HepG2 (cell line): Measurements from ENCODE around the gene SLC8B1. TPM values are rescaled to one million over a fixed set of nuclear protein-coding genes. Genes with fewer than 3 reads are reported as not detected.

Source experiments
- ATAC-seq: fragments of 200-7000 bp; cut with Tn5 transposase; 3 replicates; pipeline ENCODE4 v1.9.1; 2020; ENCODE audit warnings: mild to moderate bottlenecking, moderate library complexity
- BruUV-seq: library from RNA; stranded (reverse); fragments of 400-500 nt; replicated peaks from 2 replicates; lab custom pipeline; 2021; lab: Mats Ljungman, UMichigan
- CTCF ChIA-PET: fragments of 300-600 bp; formaldehyde crosslinking; extraction: SDS; loops from one replicate; lab custom pipeline; 2021; ENCODE audit warnings: low total read pairs, inconsistent platforms, low intra/inter-chr PET ratio; lab: Yijun Ruan, JAX
- POLR2A ChIA-PET: fragments of 350-600 bp; sonication (Branson Sonifier 250); formaldehyde crosslinking; loops from one replicate; lab custom pipeline; 2020; ENCODE audit warnings: antibody characterized with exemption, inconsistent platforms; lab: Yijun Ruan, JAX
- DNase-seq: peaks from one replicate; pipeline ENCODE4 v3.0.0-alpha.2; 2015; ENCODE audit warnings: low spot score
- FAIRE-seq: peaks from 3 replicates; lab custom pipeline; 2011; peaks lifted over from hg19 to GRCh38; lab: Jason Lieb, UNC
- H2AFZ ChIP-seq: one replicate; pipeline ENCODE4 v1.6.1; 2011; ENCODE audit warnings: low read length, inconsistent platforms
- H3K27ac ChIP-seq: fragments of 300-600 bp; 3 replicates; pipeline ENCODE4 v1.8.0; 2011; ENCODE audit warnings: mixed run types, mild to moderate bottlenecking, mixed read lengths, low read length, inconsistent platforms; ENCODE audit not compliant: insufficient read depth; ENCODE audit errors: extremely low read length
- H3K27me3 ChIP-seq, 2 experiments: fragments of 200-600 bp in 1 of 2; 2 replicates in 1 of 2; 3 replicates in 1 of 2; pipeline versions ENCODE4 v1.6.0 to v1.8.0; 2011; ENCODE audit warnings: low read length in 2 of 2, mild to moderate bottlenecking in 2 of 2, moderate library complexity in 2 of 2, inconsistent platforms in 1 of 2; ENCODE audit not compliant: insufficient read depth in 2 of 2, control insufficient read depth in 1 of 2
- H3K36me3 ChIP-seq, 2 experiments: fragments of 200-600 bp in 1 of 2; replicated peaks in 1 of 2; 2 replicates in 1 of 2; 3 replicates in 1 of 2; pipeline versions ENCODE4 v1.5.1 to v1.8.0; 2011; ENCODE audit warnings: low read length in 2 of 2, inconsistent platforms in 1 of 2; ENCODE audit not compliant: insufficient read depth in 2 of 2, control insufficient read depth in 1 of 2
- H3K4me1 ChIP-seq: 2 replicates; pipeline ENCODE4 v1.5.1; 2012; ENCODE audit warnings: low read length, inconsistent platforms; ENCODE audit not compliant: insufficient read depth
- H3K4me2 ChIP-seq: 2 replicates; pipeline ENCODE4 v1.6.0; 2011; ENCODE audit warnings: low read depth, low read length, inconsistent platforms
- H3K4me3 ChIP-seq, 3 experiments: fragments of 200-600 bp in 1 of 3; sonication (generic), shearing (Covaris generic) in 1 of 3; replicated peaks in 1 of 3; 2 replicates each; pipeline ENCODE4 v1.5.1; 2011 to 2016; ENCODE audit warnings: low read length in 3 of 3, inconsistent platforms in 2 of 3, low read depth in 2 of 3, mild to moderate bottlenecking in 2 of 3, control low read depth in 1 of 3, mixed read lengths in 1 of 3; ENCODE audit not compliant: insufficient read depth in 1 of 3
- H3K79me2 ChIP-seq: one replicate; pipeline ENCODE4 v1.6.1; 2011; ENCODE audit warnings: low read length, inconsistent platforms; ENCODE audit not compliant: insufficient read depth
- H3K9ac ChIP-seq: 2 replicates; pipeline ENCODE4 v1.6.0; 2011; ENCODE audit warnings: mild to moderate bottlenecking, low read depth, low read length, inconsistent platforms; ENCODE audit not compliant: insufficient read depth
- H3K9me3 ChIP-seq: 2 replicates; pipeline ENCODE4 v1.5.1; 2012; ENCODE audit warnings: mild to moderate bottlenecking, low read length
- H4K20me1 ChIP-seq: 2 replicates; pipeline ENCODE4 v1.6.0; 2011; ENCODE audit warnings: inconsistent platforms, mild to moderate bottlenecking, low read length, moderate library complexity; ENCODE audit not compliant: insufficient read depth
- MTA1 ChIP-seq: sonication (generic); formaldehyde crosslinking; IDR thresholded peaks from 2 replicates; pipeline ENCODE4 v1.4.0; 2020; ENCODE audit warnings: missing genetic modification reagents, mild to moderate bottlenecking, borderline replicate concordance
- PLSCR1 ChIP-seq: sonication (generic); formaldehyde crosslinking; IDR thresholded peaks from 2 replicates; pipeline ENCODE4 v1.5.0; 2020; ENCODE audit warnings: missing genetic modification reagents, mild to moderate bottlenecking, borderline replicate concordance
- POLR2AphosphoS2 ChIP-seq: IDR thresholded peaks from 2 replicates; pipeline ENCODE4 v1.6.1; 2011; ENCODE audit warnings: low read depth, low read length, improper control_type of control experiment
- SSRP1 ChIP-seq: IDR thresholded peaks from 2 replicates; pipeline ENCODE4 v1.6.1; 2016; ENCODE audit warnings: control low read depth
- U2AF2 ChIP-seq: fragments of 200-400 bp; formaldehyde crosslinking; IDR thresholded peaks from 2 replicates; pipeline ENCODE4 v1.6.1; 2017; ENCODE audit warnings: low read depth, mild to moderate bottlenecking, low read length
- ZNF326 ChIP-seq: sonication (generic); formaldehyde crosslinking; IDR thresholded peaks from 2 replicates; pipeline ENCODE4 v1.4.0; 2020; ENCODE audit warnings: missing genetic modification reagents, borderline replicate concordance
- ZNF407 ChIP-seq: sonication (generic); formaldehyde crosslinking; IDR thresholded peaks from one replicate; pipeline ENCODE4 v1.5.1; 2020; ENCODE audit warnings: mild to moderate bottlenecking, missing genetic modification reagents; ENCODE audit errors: not compliant biosample characterization
- ZNF720 ChIP-seq: sonication (generic); formaldehyde crosslinking; IDR thresholded peaks from 2 replicates; pipeline ENCODE4 v1.4.0; 2020; ENCODE audit warnings: missing genetic modification reagents
- ZNF780A ChIP-seq: sonication (generic); formaldehyde crosslinking; IDR thresholded peaks from 2 replicates; pipeline ENCODE4 v1.8.0; 2022; ENCODE audit warnings: mild to moderate bottlenecking, missing genetic modification reagents, moderate library complexity
- WGBS: methylation state at CpG from one replicate; pipeline ENCODE4 v1.1.6; 2017; ENCODE audit warnings: low lambda C conversion rate; 5-methylcytosine and 5-hydroxymethylcytosine counted together
- in situ Hi-C: cut with HindIII; loops from 2 replicates; pipeline ENCODE4 v1.10.0; 2017; ENCODE audit warnings: low pct_unique_long_range_greater_than_20kb; ENCODE audit not compliant: extremely low pct_ligation_motif_present
- intact Hi-C: fragments of 100-400 bp; cut with micrococcal nuclease; formaldehyde crosslinking; loops from one replicate; pipeline ENCODE4 v1.10.0; 2022; ENCODE audit not compliant: unreplicated experiment
- polyA plus RNA-seq, 8 experiments: library from polyadenylated mRNA; depleted of rRNA in 3 of 8; stranded (reverse) in 7 of 8; unstranded in 1 of 8; fragments of >200 nt; fragmentation: Illumina TruSeq in 4 of 8; extraction: Trizol in 4 of 8; gene quantifications; 2 replicates each; pipeline versions ENCODE4 v1.2.1 to v1.2.3, GENCODE V29; 2011 to 2016; ENCODE audit warnings: low read depth in 4 of 8, missing spikeins in 1 of 8, mixed read lengths in 1 of 8; ENCODE audit not compliant: insufficient read depth in 1 of 8
- total RNA-seq, 5 experiments: library from RNA; depleted of rRNA; stranded (reverse); fragments of >200 nt; fragmentation: Illumina TruSeq; extraction: Trizol; gene quantifications; 2 replicates each; pipeline ENCODE4 v1.2.3, GENCODE V29; 2016; ENCODE audit warnings: low read depth in 1 of 5
- TF ChIP-seq, protein P1 (sequence below): sonication (generic); formaldehyde crosslinking; IDR thresholded peaks from 2 replicates; pipeline ENCODE4 v1.5.1; 2020; ENCODE audit warnings: mild to moderate bottlenecking, moderate library complexity, missing genetic modification reagents
- TF ChIP-seq, protein P2 (sequence below): IDR thresholded peaks from 2 replicates; pipeline ENCODE4 v1.6.1; 2012; ENCODE audit warnings: low read depth, low read length, improper control_type of control experiment
- TF ChIP-seq, protein P3 (sequence below): sonication (generic); formaldehyde crosslinking; IDR thresholded peaks from 2 replicates; pipeline ENCODE4 v1.4.0; 2020; ENCODE audit warnings: mild to moderate bottlenecking, missing genetic modification reagents

SLC8B1 gene
- total and polyA plus RNA-seq, 2 of the 13 experiments (the other 11 are each of a cell fraction or from before 2014, with no cell fraction given) = 6.8 to 8.0 TPM

DNA sequence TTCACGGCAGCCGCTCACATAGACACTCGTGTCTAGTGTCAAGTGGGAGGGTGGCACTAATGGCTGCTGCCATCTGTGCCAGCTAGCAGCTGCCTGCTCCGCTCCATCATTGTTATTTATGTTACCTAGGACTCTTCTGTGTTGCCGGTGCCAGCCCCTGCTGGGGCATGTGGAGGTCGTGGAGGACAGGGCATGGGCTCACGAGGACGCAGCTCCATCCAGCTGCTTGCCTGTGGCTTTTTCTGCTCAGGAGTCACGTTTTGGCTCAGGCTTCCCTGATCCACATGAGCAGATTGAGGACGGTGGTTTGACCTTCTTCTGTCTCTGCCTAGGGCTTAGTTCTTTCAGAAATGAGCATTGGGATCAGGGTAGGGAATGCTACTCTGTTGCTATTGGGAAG is 82.4 kb downstream of the SLC8B1 start:
- Histone ChIP-seq H3K27me3 (no peaks in the 10 kb centered on the region), H3K36me3 (peaks cover 0 to 3% of the 10 kb centered on the region in 2 experiments; a peak in 2 of 5 replicates), H3K4me2 (no peak overlapping the region), H3K9me3 (no peaks in the 10 kb centered on the region), H3K4me3 (no peak overlapping the region), H2AFZ (no peak overlapping the region), H4K20me1 (no peaks in the 10 kb centered on the region), H3K27ac (no peak overlapping the region), H3K79me2 (no peaks in the 10 kb centered on the region), H3K4me1 (peaks cover 21% of the 10 kb centered on the region), H3K9ac (no peak overlapping the region)
- ATAC-seq (no peak), FAIRE-seq (no peak), DNase-seq (no peak)
- WGBS = 98% methylated on average over 7 of the region's 10 CpGs
- intact Hi-C loops = no loop called here
- in situ Hi-C loops = no loop called here
- POLR2A ChIA-PET = interaction anchor here (1.6 kb wide), 2 partner anchors 31 to 47 kb away, joined by 3 to 5 read pairs; partner anchors contain the start of gene TPCN1
- CTCF ChIA-PET = no interaction called here
- no TSS peak for BruUV-seq
- TF ChIP-seq, protein P1, sequence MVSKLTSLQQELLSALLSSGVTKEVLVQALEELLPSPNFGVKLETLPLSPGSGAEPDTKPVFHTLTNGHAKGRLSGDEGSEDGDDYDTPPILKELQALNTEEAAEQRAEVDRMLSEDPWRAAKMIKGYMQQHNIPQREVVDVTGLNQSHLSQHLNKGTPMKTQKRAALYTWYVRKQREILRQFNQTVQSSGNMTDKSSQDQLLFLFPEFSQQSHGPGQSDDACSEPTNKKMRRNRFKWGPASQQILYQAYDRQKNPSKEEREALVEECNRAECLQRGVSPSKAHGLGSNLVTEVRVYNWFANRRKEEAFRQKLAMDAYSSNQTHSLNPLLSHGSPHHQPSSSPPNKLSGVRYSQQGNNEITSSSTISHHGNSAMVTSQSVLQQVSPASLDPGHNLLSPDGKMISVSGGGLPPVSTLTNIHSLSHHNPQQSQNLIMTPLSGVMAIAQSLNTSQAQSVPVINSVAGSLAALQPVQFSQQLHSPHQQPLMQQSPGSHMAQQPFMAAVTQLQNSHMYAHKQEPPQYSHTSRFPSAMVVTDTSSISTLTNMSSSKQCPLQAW (CRISPR knock-in tag) = no peak
- TF ChIP-seq ZNF326 (CRISPR knock-in tag) = no peak
- TF ChIP-seq SSRP1 (CRISPR knock-in tag) = no peak
- TF ChIP-seq ZNF407 (CRISPR knock-in tag) = no peak
- TF ChIP-seq PLSCR1 = no peak
- TF ChIP-seq POLR2AphosphoS2 = no peak
- TF ChIP-seq MTA1 = no peak
- no peak for TF ChIP-seq U2AF2
- no peak for TF ChIP-seq ZNF720 (CRISPR knock-in tag)
- TF ChIP-seq, protein P2, sequence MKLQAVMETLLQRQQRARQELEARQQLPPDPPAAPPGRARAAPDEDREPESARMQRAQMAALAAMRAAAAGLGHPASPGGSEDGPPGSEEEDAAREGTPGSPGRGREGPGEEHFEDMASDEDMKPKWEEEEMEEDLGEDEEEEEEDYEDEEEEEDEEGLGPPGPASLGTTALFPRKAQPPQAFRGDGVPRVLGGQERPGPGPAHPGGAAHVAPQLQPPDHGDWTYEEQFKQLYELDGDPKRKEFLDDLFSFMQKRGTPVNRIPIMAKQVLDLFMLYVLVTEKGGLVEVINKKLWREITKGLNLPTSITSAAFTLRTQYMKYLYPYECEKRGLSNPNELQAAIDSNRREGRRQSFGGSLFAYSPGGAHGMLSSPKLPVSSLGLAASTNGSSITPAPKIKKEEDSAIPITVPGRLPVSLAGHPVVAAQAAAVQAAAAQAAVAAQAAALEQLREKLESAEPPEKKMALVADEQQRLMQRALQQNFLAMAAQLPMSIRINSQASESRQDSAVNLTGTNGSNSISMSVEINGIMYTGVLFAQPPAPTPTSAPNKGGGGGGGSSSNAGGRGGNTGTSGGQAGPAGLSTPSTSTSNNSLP = no peak
- TF ChIP-seq, protein P3, sequence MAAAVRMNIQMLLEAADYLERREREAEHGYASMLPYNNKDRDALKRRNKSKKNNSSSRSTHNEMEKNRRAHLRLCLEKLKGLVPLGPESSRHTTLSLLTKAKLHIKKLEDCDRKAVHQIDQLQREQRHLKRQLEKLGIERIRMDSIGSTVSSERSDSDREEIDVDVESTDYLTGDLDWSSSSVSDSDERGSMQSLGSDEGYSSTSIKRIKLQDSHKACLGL (CRISPR knock-in tag) = no peak
- TF ChIP-seq ZNF780A (CRISPR knock-in tag) = no peak
